GM21360 (cell line): ENCODE results near the gene PODXL.
A peak's percentile ranks its signal among the peaks of the same experiment; 100 is the strongest.

Experiments
- ATAC-seq: cut with Tn5 transposase; IDR thresholded peaks from one replicate; pipeline ENCODE4 v1.9.1; 2021; ENCODE audit warnings: mild to moderate bottlenecking, moderate library complexity; ENCODE audit not compliant: unreplicated experiment

Gene PODXL

GRCh38 chr7:131556053-131556908 is at the start of gene PODXL:
Gene PODXL (minus strand): TSS chr7:131556628. CDS start chr7:131556359, 269 bp downstream.
- peak; percentile 71 for ATAC-seq

GRCh38 chr7:131605280-131605878 is 49.0 kb upstream of the PODXL start:
- no peak for ATAC-seq

GRCh38 chr7:131604841-131605279 is 48.4 kb upstream of the PODXL start:
- ATAC-seq = no peak

GRCh38 chr7:131603932-131604331 is 47.5 kb upstream of the PODXL start:
- no peak for ATAC-seq

- ATAC-seq = no peak
These were observed 46.6 kb upstream of the PODXL start for GRCh38 chr7:131602994-131603372.

- no peak for ATAC-seq
These were observed 46.0 kb upstream of the PODXL start for GRCh38 chr7:131602304-131602993.

- ATAC-seq = no peak
These were observed 43.9 kb upstream of the PODXL start for GRCh38 chr7:131600085-131600881.

GRCh38 chr7:131596785-131597184 is 40.4 kb upstream of the PODXL start:
- no peak for ATAC-seq

- no peak for ATAC-seq
These were observed 39.3 kb upstream of the PODXL start for GRCh38 chr7:131595699-131596098.

- no peak for ATAC-seq
These were observed 35.4 kb upstream of the PODXL start for GRCh38 chr7:131591687-131592319.

GRCh38 chr7:131587315-131587923 is 31.0 kb upstream of the PODXL start:
- ATAC-seq = no peak

GRCh38 chr7:131586759-131587158 is 30.3 kb upstream of the PODXL start:
- no peak for ATAC-seq

GRCh38 chr7:131586259-131586658 is 29.8 kb upstream of the PODXL start:
- no peak for ATAC-seq

- no peak for ATAC-seq
These were observed 27.0 kb upstream of the PODXL start for GRCh38 chr7:131583430-131583829.

- ATAC-seq = no peak
These were observed 25.0 kb upstream of the PODXL start for GRCh38 chr7:131581241-131582051.

GRCh38 chr7:131578602-131579001 is 22.2 kb upstream of the PODXL start:
- no peak for ATAC-seq

GRCh38 chr7:131574741-131575140 is 18.3 kb upstream of the PODXL start:
- no peak for ATAC-seq

GRCh38 chr7:131570401-131570800 is 14.0 kb upstream of the PODXL start:
- no peak for ATAC-seq

GRCh38 chr7:131568970-131569369 is 12.5 kb upstream of the PODXL start:
- ATAC-seq = no peak
